DMS 273 (cell line): ENCODE results near the gene DTD1.
A peak's percentile ranks its signal among the peaks of the same experiment; 100 is the strongest.

Source experiments
- DNase-seq: peaks from one replicate; lab custom pipeline; 2025; ENCODE audit not compliant: unreplicated experiment; lab: John Stamatoyannopoulos, UW

The DTD1 gene

GRCh38 chr20:18614244-18614643, 26.4 kb downstream of the DTD1 start:
- no peak for DNase-seq

- no peak for DNase-seq
Observed at GRCh38 chr20:18615020-18615650, 27.3 kb downstream of the DTD1 start.

GRCh38 chr20:18621004-18621403, 33.1 kb downstream of the DTD1 start:
- no peak for DNase-seq

GRCh38 chr20:18623156-18623910, 35.5 kb downstream of the DTD1 start:
- no peak for DNase-seq

- DNase-seq = no peak
Observed at GRCh38 chr20:18624948-18625347, 37.1 kb downstream of the DTD1 start.

GRCh38 chr20:18625907-18626655, 38.2 kb downstream of the DTD1 start:
- no peak for DNase-seq

- peak; percentile 44 for DNase-seq
Observed at GRCh38 chr20:18628330-18628920, 40.6 kb downstream of the DTD1 start.

GRCh38 chr20:18632196-18632789, 44.4 kb downstream of the DTD1 start:
- peak; percentile 85 for DNase-seq

GRCh38 chr20:18633411-18633810, 45.6 kb downstream of the DTD1 start:
- no peak for DNase-seq

GRCh38 chr20:18634501-18634900, 46.6 kb downstream of the DTD1 start:
- no peak for DNase-seq

GRCh38 chr20:18635380-18635779, 47.5 kb downstream of the DTD1 start:
- DNase-seq = no peak

- no peak for DNase-seq
Observed at GRCh38 chr20:18637224-18637623, 49.4 kb downstream of the DTD1 start.

- no peak for DNase-seq
Observed at GRCh38 chr20:18638768-18639167, 50.9 kb downstream of the DTD1 start.

- no peak for DNase-seq
Observed at GRCh38 chr20:18639501-18639979, 51.7 kb downstream of the DTD1 start.

GRCh38 chr20:18645196-18645745, 57.4 kb downstream of the DTD1 start:
- DNase-seq = no peak

- no peak for DNase-seq
Observed at GRCh38 chr20:18645851-18646250, 58.0 kb downstream of the DTD1 start.

- DNase-seq = peak; percentile 18
Observed at GRCh38 chr20:18647777-18648176, 59.9 kb downstream of the DTD1 start.

GRCh38 chr20:18650224-18650623, 62.4 kb downstream of the DTD1 start:
- peak; percentile 67 for DNase-seq

- peak; percentile 23 for DNase-seq
Observed at GRCh38 chr20:18653736-18654447, 66.0 kb downstream of the DTD1 start.

- no peak for DNase-seq
Observed at GRCh38 chr20:18654448-18654773, 66.6 kb downstream of the DTD1 start.
